ENCODE measurements around the gene LIFR. TPM values are rescaled to one million over a fixed set of nuclear protein-coding genes. Genes with fewer than 3 reads are reported as not detected.

LIFR gene
- total and polyA plus RNA-seq, 9 donors: 32.3 to 64.2 (median 42.0) TPM

DNA sequence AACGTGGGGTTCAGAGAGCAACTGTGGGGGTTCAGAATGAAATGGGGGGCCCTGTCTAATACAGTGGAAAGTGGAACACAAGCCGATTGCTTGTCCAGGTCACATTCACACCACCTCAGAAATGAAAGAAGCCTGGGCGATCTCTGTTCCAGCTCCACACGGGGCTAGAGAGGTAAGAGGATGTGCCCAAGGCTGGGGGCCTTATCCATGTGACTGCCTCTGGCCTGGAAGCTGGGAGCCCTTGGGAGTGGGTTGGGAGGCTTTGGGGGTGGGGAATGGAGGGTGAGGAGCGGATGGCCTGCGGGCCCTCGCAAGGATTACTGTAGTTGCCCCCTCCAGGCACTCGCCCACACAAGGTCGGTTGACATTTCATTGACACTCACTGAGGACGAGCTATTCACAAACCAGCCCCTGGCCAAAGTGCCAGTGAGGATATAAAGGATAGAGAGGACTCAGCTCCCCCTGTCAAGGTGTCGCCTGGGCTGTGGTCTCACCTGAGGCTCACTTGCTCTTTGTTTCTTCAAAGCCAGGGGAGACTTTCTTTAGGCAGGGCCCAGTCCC is 86.7 kb downstream of the LIFR start:
- Histone ChIP-seq H3K27ac (ENCODE audit: low read length) (peak overlapping the region; percentile 94), H3K9me3 (replicated peaks; ENCODE audit: control insufficient read depth, low read depth, low read length) (no peaks in the 10 kb centered on the region), H3K27me3 (ENCODE audit: control insufficient read depth, insufficient read depth, low read length) (no peaks in the 10 kb centered on the region), H3K4me1 (ENCODE audit: control insufficient read depth, insufficient read depth, low read length) (peaks cover 62% of the 10 kb centered on the region), H3K36me3 (ENCODE audit: control insufficient read depth, insufficient read depth, low read length) (no peaks in the 10 kb centered on the region), H3K4me3 (ENCODE audit: low read length) (no peak overlapping the region)
- no peak for DNase-seq
- 100% methylated on average over 2 of the region's 11 CpGs for WGBS (ENCODE audit: insufficient coverage)

GRCh38 chr5:38468978-38469706 is 87.3 kb downstream of the LIFR start:
- Histone ChIP-seq H3K4me1 (ENCODE audit: control insufficient read depth, insufficient read depth, low read length) (peaks cover 68% of the 10 kb centered on the region), H3K27ac (ENCODE audit: low read length) (peak overlapping the region; percentile 94), H3K27me3 (ENCODE audit: control insufficient read depth, insufficient read depth, low read length) (no peaks in the 10 kb centered on the region), H3K9me3 (replicated peaks; ENCODE audit: control insufficient read depth, low read depth, low read length) (no peaks in the 10 kb centered on the region), H3K36me3 (ENCODE audit: control insufficient read depth, insufficient read depth, low read length) (no peaks in the 10 kb centered on the region), H3K4me3 (ENCODE audit: low read length) (no peak overlapping the region)
- WGBS (ENCODE audit: insufficient coverage): 20% methylated on average over 10 of the region's 18 CpGs
- peak; percentile 96 for DNase-seq

- peak; percentile 74 for DNase-seq
- Histone ChIP-seq H3K27me3 (ENCODE audit: control insufficient read depth, insufficient read depth, low read length) (no peaks in the 10 kb centered on the region), H3K27ac (ENCODE audit: low read length) (peak overlapping the region; percentile 94), H3K4me3 (ENCODE audit: low read length) (no peak overlapping the region), H3K36me3 (ENCODE audit: control insufficient read depth, insufficient read depth, low read length) (no peaks in the 10 kb centered on the region), H3K4me1 (ENCODE audit: control insufficient read depth, insufficient read depth, low read length) (peaks cover 76% of the 10 kb centered on the region), H3K9me3 (replicated peaks; ENCODE audit: control insufficient read depth, low read depth, low read length) (no peaks in the 10 kb centered on the region)
- 50% methylated on average over 11 of the region's 12 CpGs for WGBS (ENCODE audit: insufficient coverage)
These were observed 88.2 kb downstream of the LIFR start for GRCh38 chr5:38468202-38468673.

DNA sequence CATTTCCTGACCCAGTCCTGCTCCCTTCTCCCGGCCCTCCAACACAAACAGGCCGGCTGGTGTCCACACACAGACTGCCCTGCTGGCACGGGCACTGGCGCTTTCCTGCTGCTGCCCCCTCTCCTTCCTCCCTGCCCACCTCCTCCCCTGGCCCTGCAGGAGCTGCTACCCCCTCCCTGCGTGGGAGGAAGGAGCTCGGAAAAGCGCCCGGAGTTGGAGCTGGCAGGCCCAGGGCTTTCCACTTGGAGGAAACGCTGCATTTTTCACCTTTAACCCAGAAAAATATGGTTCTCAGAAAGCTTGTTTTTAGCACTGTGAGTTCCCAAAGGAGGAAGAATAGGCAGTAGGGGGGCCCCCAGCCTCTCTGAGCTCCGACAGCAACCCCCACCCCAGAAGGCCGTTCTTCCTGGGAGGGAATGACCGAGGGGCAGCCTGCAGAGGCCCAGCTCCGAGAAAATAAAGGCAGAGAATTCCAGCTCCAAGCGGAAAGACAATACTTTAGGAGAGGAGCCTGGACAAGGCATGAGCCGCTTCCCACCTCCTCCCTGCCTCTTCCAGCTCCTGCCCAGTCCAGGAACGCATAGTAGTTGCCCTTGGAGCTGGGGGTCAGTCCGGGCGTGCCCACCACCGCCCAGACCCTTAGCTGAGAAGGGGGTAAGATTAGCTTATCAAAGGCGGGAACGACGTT is 88.9 kb downstream of the LIFR start:
- peak; percentile 89 for DNase-seq
- H3K27me3 ChIP-seq (ENCODE audit: control insufficient read depth, insufficient read depth, low read length): no peaks in the 10 kb centered on the region
- peaks cover 78% of the 10 kb centered on the region for H3K4me1 ChIP-seq (ENCODE audit: control insufficient read depth, insufficient read depth, low read length)
- peak overlapping the region; percentile 94 for H3K27ac ChIP-seq (ENCODE audit: low read length)
- no peaks in the 10 kb centered on the region for H3K36me3 ChIP-seq (ENCODE audit: control insufficient read depth, insufficient read depth, low read length)
- H3K4me3 ChIP-seq (ENCODE audit: low read length): no peak overlapping the region
- no peaks in the 10 kb centered on the region for H3K9me3 ChIP-seq (replicated peaks; ENCODE audit: control insufficient read depth, low read depth, low read length)
- WGBS (ENCODE audit: insufficient coverage): 48% methylated on average over 10 of the region's 22 CpGs

- Histone ChIP-seq H3K27ac (ENCODE audit: low read length) (peak overlapping the region; percentile 94), H3K36me3 (ENCODE audit: control insufficient read depth, insufficient read depth, low read length) (no peaks in the 10 kb centered on the region), H3K4me1 (ENCODE audit: control insufficient read depth, insufficient read depth, low read length) (peaks cover 83% of the 10 kb centered on the region), H3K9me3 (replicated peaks; ENCODE audit: control insufficient read depth, low read depth, low read length) (no peaks in the 10 kb centered on the region), H3K27me3 (ENCODE audit: control insufficient read depth, insufficient read depth, low read length) (no peaks in the 10 kb centered on the region), H3K4me3 (ENCODE audit: low read length) (no peak overlapping the region)
- 69% methylated on average over 11 of the region's 24 CpGs for WGBS (ENCODE audit: insufficient coverage)
- DNase-seq: peak; percentile 74
These were observed 89.8 kb downstream of the LIFR start for GRCh38 chr5:38466424-38467189.

- Histone ChIP-seq H3K27ac (ENCODE audit: low read length) (peak overlapping the region; percentile 94), H3K36me3 (ENCODE audit: control insufficient read depth, insufficient read depth, low read length) (no peaks in the 10 kb centered on the region), H3K9me3 (replicated peaks; ENCODE audit: control insufficient read depth, low read depth, low read length) (no peaks in the 10 kb centered on the region), H3K27me3 (ENCODE audit: control insufficient read depth, insufficient read depth, low read length) (no peaks in the 10 kb centered on the region), H3K4me3 (ENCODE audit: low read length) (no peak overlapping the region), H3K4me1 (ENCODE audit: control insufficient read depth, insufficient read depth, low read length) (peaks cover 83% of the 10 kb centered on the region)
- WGBS (ENCODE audit: insufficient coverage): 82% methylated on average over 7 of the region's 9 CpGs
- DNase-seq: no peak
These were observed 90.6 kb downstream of the LIFR start for GRCh38 chr5:38465702-38466423.

- no CpG with 5 or more reads among the region's 2 CpGs for WGBS (ENCODE audit: insufficient coverage)
- peak; percentile 82 for DNase-seq
- no peaks in the 10 kb centered on the region for H3K36me3 ChIP-seq (ENCODE audit: control insufficient read depth, insufficient read depth, low read length)
- peaks cover 77% of the 10 kb centered on the region for H3K4me1 ChIP-seq (ENCODE audit: control insufficient read depth, insufficient read depth, low read length)
- H3K27me3 ChIP-seq (ENCODE audit: control insufficient read depth, insufficient read depth, low read length): no peaks in the 10 kb centered on the region
- H3K27ac ChIP-seq (ENCODE audit: low read length): peak overlapping the region; percentile 94
- no peaks in the 10 kb centered on the region for H3K9me3 ChIP-seq (replicated peaks; ENCODE audit: control insufficient read depth, low read depth, low read length)
- no peak overlapping the region for H3K4me3 ChIP-seq (ENCODE audit: low read length)
These were observed 91.4 kb downstream of the LIFR start for GRCh38 chr5:38465061-38465460.

- 10% methylated on average over 3 of the region's 10 CpGs for WGBS (ENCODE audit: insufficient coverage)
These were observed 92.6 kb downstream of the LIFR start for GRCh38 chr5:38463634-38464521.

More at GRCh38 chr5:38463634-38464521, 92.6 kb downstream of the LIFR start:
- peak overlapping the region; percentile 94 for H3K27ac ChIP-seq (ENCODE audit: low read length)
- DNase-seq: peak; percentile 91
- no peaks in the 10 kb centered on the region for H3K36me3 ChIP-seq (ENCODE audit: control insufficient read depth, insufficient read depth, low read length)
- H3K9me3 ChIP-seq (replicated peaks; ENCODE audit: control insufficient read depth, low read depth, low read length): no peaks in the 10 kb centered on the region
- no peaks in the 10 kb centered on the region for H3K27me3 ChIP-seq (ENCODE audit: control insufficient read depth, insufficient read depth, low read length)
- H3K4me3 ChIP-seq (ENCODE audit: low read length): no peak overlapping the region
- peaks cover 65% of the 10 kb centered on the region for H3K4me1 ChIP-seq (ENCODE audit: control insufficient read depth, insufficient read depth, low read length)

All from muscle of leg (tissue), 11 donors.